22Rv1 (cell line): Measurements from ENCODE around the gene ARL9.

ENCODE experiments used
- H3K27ac ChIP-seq: fragments of 450-650 bp; 2 replicates; pipeline ENCODE4 v1.5.1; 2017
- CTCF ChIP-seq: fragments of 450-650 bp; IDR thresholded peaks from 2 replicates; pipeline ENCODE4 v1.5.1; 2017; ENCODE audit warnings: mild to moderate bottlenecking
- ZFX ChIP-seq: fragments of 450-650 bp; IDR thresholded peaks from 2 replicates; pipeline ENCODE4 v1.6.1; 2017; ENCODE audit warnings: antibody characterized with exemption, borderline replicate concordance

The ARL9 gene

GRCh38 chr4:56552273-56552672 lies 46.7 kb downstream of the ARL9 start:
- no peak for TF ChIP-seq CTCF
- no peak for TF ChIP-seq ZFX
- no peak overlapping the region for H3K27ac ChIP-seq

GRCh38 chr4:56570041-56570440 lies 64.5 kb downstream of the ARL9 start:
- TF ChIP-seq ZFX = no peak

More at GRCh38 chr4:56570041-56570440, 64.5 kb downstream of the ARL9 start:
- H3K27ac ChIP-seq = no peak overlapping the region
